K562 (cell line): ENCODE data around the gene SCNN1A.

Experiments used
- CHD2 ChIP-seq: IDR thresholded peaks from 2 replicates; pipeline ENCODE4 v1.6.1; 2011; ENCODE audit warnings: low read depth, low read length
- ESRRA ChIP-seq: fragments of 450-650 bp; IDR thresholded peaks from 2 replicates; pipeline ENCODE4 v1.6.1; 2014; ENCODE audit warnings: low read depth, mild to moderate bottlenecking, moderate library complexity, borderline replicate concordance
- EZH2 ChIP-seq: IDR thresholded peaks from 2 replicates; pipeline ENCODE4 v1.6.1; 2012; ENCODE audit warnings: low read depth, mild to moderate bottlenecking, inconsistent platforms, low read length, borderline replicate concordance
- FOSL1 ChIP-seq: fragments of 200-800 bp; sonication (Bioruptor generic); conservative IDR thresholded peaks from 2 replicates; pipeline ENCODE4 v1.6.1; 2016; ENCODE audit warnings: missing genetic modification characterization, missing compliant biosample characterization
- GTF2E2 ChIP-seq: fragments of 200-800 bp; sonication (Bioruptor generic); IDR thresholded peaks from 2 replicates; pipeline ENCODE4 v1.6.1; 2016; ENCODE audit warnings: missing genetic modification characterization, missing compliant biosample characterization
- GTF2F1 ChIP-seq: IDR thresholded peaks from 2 replicates; pipeline ENCODE4 v1.6.1; 2011; ENCODE audit warnings: low read depth, low read length, improper control_type of control experiment
- IRF2 ChIP-seq: sonication (generic); formaldehyde crosslinking; IDR thresholded peaks from 2 replicates; pipeline ENCODE4 v1.8.1; 2022; ENCODE audit warnings: mild to moderate bottlenecking, missing genetic modification reagents
- RCOR1 ChIP-seq, 2 experiments: IDR thresholded peaks; 2 replicates each; pipeline ENCODE4 v1.6.1; 2012; ENCODE audit warnings: low read depth in 2 of 2, low read length in 2 of 2, borderline replicate concordance in 1 of 2, improper control_type of control experiment in 1 of 2
- TAF7 ChIP-seq: fragments of 450-650 bp; IDR thresholded peaks from 2 replicates; pipeline ENCODE4 v1.6.1; 2016; ENCODE audit warnings: missing genetic modification characterization, missing compliant biosample characterization
- TAF9B ChIP-seq: fragments of 450-650 bp; IDR thresholded peaks from 2 replicates; pipeline ENCODE4 v1.6.1; 2018; ENCODE audit warnings: mild to moderate bottlenecking; ENCODE audit not compliant: partially characterized antibody
- TCF7L2 ChIP-seq: fragments of 150-350 bp; IDR thresholded peaks from 2 replicates; pipeline ENCODE4 v1.6.1; 2016; ENCODE audit warnings: low read depth, mild to moderate bottlenecking, low read length, moderate library complexity
- TF ChIP-seq, protein P1 (sequence below), 3 experiments: IDR thresholded peaks in 2 of 3; conservative IDR thresholded peaks in 1 of 3; 2 replicates each; pipeline ENCODE4 v1.5.1; 2011 to 2012; ENCODE audit warnings: low read length in 3 of 3, mild to moderate bottlenecking in 3 of 3, control low read depth in 2 of 3, improper control_type of control experiment in 1 of 3, inconsistent platforms in 1 of 3, low read depth in 1 of 3, mixed read lengths in 1 of 3, moderate library complexity in 1 of 3; ENCODE audit not compliant: insufficient read depth in 2 of 3

DNA sequence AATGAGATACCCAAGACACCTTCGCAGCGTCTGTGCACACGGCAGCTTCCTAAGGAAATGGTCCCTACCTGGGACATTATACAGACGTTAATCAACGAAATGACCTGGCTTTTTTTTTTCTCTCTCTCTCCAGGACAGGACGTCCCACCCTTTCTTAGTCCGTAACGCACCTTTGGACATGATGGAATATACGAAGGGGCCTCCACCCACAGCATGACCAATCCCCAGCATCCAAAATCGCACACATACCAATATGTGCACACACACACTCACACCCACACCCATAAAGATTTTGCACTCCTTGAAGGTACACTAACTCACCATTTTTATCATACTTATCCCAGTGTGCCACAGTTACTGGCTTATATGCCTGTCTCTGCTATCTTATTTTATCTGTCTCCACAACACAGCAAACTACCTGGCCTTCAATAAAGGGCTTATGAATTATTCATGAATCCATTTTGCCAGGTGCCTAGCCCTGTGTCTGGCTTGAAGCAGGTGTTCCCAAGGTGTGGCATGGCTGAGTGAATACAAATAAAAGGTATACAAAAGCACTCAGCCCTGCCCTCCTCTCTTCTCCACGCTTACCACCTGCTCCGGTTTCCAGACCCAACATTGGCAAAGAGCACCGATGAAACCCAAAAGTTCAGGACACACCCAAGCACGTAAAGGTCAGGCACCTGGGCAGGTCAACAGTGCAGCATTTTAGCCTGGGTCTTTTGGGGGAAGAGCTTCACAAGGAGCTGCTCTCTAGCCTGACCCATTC is 2.2 kb downstream of the SCNN1A start:
- TF ChIP-seq GTF2F1 (no peak), EZH2 (no peak), TAF9B (no peak), IRF2 (CRISPR knock-in tag) (no peak), GTF2E2 (tag) (no peak), FOSL1 (tag) (peak; percentile 32; the same call in 1 of the 2 replicates), TCF7L2 (no peak), RCOR1 (IDR thresholded peaks at IDR 0.05; ENCODE audit: borderline replicate concordance in 1 of 2, low read depth in 2 of 2, low read length in 2 of 2) (no peak), TAF7 (tag) (no peak), CHD2 (no peak), ESRRA (no peak)
- TF ChIP-seq, protein P1, sequence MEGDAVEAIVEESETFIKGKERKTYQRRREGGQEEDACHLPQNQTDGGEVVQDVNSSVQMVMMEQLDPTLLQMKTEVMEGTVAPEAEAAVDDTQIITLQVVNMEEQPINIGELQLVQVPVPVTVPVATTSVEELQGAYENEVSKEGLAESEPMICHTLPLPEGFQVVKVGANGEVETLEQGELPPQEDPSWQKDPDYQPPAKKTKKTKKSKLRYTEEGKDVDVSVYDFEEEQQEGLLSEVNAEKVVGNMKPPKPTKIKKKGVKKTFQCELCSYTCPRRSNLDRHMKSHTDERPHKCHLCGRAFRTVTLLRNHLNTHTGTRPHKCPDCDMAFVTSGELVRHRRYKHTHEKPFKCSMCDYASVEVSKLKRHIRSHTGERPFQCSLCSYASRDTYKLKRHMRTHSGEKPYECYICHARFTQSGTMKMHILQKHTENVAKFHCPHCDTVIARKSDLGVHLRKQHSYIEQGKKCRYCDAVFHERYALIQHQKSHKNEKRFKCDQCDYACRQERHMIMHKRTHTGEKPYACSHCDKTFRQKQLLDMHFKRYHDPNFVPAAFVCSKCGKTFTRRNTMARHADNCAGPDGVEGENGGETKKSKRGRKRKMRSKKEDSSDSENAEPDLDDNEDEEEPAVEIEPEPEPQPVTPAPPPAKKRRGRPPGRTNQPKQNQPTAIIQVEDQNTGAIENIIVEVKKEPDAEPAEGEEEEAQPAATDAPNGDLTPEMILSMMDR (IDR thresholded peaks at IDR 0.05 in 2 of 3, conservative IDR thresholded peaks at IDR 0.05 in 1 of 3; ENCODE audit: insufficient read depth in 2 of 3, low read depth in 1 of 3, low read length in 3 of 3) = no peak
